GF-D8 (cell line): ENCODE data around the gene C10orf90.
"Not testable (repeated sequence)": the region's sequence is repeated elsewhere in the genome, so short reads cannot be mapped to it uniquely, and the experiment has no call there.

ENCODE experiments used
- DNase-seq: peaks from one replicate; lab custom pipeline; 2025; lab: John Stamatoyannopoulos, UW

C10orf90 gene

DNA sequence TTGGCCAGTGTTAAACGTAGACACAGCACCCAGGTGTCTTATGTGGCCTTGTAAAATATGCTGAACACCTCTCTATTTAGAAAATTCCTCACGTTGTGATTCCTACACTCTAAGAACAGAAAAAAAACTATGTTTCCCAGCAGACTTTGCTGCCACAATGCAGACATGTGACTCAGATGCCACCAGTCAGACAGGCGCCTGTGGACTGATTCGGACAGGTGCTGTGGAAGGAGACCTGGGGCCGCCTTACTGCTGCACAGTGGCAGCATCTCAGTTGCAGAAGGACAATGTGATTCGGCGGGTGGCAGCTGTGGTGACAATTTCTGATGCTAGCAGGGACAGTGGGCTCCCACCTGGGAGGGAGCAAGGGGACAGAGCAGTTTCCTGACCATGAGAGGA lies 88.8 kb downstream of the C10orf90 start:
- DNase-seq, result no peak

DNA sequence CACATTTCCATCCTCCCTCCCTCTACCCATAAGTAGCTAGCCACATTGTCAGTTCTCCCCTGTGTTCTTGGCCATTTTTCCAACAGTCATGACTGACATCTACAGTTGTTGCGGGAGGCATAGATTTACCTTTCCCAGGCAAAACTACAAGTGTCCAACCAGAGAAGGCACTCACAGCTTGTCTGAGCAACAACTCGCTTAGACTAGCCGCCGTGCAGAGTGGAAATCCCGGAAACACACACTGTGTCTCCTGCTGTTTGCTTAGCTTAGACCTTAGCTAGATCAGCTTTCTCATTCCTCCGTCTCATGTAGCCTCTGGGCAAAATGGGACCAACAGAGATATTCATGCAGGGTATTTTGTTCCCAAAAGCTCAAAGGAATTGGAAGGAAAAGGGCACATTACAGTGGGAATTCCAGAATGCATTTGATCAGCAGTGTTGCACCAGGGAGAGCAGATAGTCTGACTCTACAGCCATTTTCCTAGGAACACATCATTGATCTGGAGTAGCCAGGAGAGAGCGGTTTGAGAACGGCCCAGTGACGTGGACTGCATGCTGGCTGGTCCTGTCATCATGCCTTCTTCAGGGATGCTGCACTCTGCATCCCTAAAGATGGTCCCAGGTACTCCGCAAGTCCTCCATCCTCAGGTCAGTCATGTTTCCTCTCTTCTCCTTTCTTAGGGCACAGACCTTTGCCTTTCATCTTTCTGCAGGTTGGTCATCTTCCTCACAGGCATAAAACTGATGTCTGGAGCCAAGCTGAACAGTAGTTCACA lies 89.4 kb downstream of the C10orf90 start:
- no peak for DNase-seq

DNA sequence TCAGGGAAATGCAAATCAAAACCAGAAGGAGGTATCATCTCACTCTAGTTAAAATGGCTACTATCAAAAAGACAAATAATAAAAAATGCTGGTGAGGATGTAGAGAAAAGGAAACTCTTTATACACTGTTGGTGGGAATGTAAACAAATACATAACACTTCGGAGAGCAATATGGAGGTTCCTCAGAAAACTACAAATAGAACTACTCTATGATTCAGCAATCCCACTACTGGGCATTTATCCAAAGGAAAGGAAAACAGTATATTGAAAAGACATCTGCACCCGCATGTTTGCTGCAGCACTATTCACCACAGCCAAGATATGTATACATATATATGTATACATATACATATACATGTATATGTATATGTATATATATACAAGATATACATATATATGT lies 94.2 kb downstream of the C10orf90 start:
- DNase-seq, result no peak

DNA sequence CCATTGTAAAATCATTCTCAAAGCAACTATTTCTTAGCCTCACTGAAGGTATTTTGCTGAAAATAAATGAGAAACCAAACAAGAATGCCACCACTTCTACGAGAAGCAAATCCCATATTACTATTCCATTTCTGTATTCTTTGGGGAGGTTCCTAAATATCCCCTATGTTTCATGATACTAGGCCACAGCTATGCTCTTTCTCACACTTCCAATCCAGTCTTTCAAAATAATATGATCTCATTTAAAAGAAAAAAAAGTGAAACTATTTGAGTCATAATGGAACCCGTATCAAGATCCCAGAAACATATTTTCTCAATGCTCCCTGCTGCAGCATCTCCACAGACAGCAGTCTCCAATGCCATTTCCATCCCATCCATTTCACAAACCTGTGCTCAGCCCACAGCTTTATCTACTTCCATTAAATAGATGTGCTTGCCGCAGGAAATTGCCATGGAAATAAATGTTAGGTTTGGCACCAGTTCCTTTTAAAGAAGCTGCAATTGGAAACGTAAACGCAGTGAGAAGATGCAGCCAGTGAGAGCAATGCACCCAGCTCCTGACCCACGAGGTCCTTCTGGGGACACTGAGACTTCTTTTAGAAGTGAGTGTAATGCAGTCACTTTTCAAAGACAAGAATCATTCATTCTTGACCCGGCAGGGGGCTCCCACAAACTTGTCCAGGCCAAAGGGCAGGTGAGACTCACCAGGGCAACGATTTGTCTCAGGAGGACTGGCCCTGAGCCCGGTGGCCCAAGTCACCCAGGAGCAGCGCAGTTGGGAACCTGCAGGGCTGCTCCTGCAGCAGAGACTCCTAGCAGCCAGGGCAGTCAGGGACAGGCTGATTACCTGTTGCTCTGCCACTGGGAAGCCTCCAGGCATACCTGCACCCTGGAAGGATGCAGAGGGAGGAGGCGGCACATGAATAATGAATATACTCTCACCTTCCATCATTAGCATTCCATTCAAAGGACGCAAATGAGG lies 99.6 kb downstream of the C10orf90 start:
- no peak for DNase-seq

DNA sequence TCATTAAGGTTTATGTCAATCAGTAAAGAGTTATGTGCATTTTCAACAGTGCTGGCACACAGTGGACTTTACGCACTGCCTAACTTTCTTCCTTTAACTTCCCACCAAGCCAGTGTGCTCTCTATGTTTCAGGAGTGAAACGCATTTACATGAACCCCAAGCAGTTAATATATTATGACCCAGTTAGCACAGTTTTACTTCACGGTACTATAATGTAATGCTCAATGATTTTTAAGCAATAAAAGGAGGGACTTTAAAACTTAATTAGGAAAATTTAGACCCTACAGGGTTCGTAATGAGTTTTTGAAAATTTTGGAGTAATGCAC lies 100.3 kb downstream of the C10orf90 start:
- no peak for DNase-seq

DNA sequence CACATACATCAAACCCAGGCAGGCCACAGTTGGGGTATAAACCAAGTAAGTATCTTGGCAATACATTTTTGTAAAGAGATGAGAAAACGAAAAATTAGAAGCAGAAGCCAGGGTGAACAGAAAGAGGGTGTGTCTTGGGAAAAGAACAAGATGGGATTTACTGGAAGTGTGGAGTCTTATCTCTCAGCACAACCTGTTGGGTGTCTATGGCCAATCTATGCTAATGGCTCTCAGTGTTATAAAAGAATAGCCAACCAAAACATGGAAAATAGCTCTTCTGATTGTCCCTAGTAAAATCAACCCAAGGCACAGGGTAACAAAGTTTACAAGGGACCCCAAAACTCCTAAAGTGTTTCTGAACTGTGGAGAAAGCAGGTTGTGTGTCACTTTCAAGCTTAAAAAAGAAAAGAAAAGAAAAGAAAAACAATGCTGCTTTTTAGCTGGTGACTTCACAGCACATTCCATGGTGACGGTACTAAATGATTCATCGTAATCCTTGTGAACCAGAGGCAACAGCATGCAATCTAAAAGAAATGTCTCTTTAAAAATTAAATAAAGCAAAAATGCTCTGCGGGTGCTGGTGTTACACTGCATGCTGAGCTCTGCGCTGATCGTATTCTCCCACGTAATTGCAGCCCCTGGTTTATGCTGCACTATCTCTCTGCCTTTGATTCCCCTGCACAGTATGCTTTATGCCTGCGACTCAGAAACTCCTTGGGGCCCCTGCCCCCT lies 100.8 kb downstream of the C10orf90 start:
- no peak for DNase-seq

DNA sequence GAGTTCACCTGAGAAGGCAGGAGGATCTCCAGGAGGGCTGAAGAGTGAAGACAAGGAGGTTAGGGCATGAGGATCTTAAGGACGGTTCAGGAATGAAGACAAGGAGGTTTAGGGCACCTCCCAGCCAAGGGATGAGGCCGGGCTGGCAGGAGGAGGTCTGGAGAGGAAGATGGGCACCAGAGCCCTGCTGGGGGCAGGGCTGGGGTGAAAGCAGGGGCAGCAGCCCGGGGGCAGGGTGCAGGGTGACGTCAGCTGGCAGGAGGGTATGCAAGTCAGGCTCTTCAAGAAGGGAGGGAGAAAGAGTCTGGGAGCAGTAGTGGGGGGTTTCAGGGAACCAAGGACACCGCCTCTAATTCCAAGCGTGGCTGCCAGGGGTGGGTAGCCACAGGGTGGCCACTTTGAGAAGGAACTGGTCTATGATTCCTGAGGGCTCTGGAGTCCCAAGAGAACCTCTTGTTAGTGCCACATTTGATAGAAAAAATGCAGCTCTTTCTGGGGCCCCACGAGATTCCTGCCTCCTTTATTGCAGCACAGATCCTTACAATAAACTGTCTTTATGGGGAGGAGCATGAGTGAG lies 101.6 kb downstream of the C10orf90 start:
- DNase-seq, result no peak

DNA sequence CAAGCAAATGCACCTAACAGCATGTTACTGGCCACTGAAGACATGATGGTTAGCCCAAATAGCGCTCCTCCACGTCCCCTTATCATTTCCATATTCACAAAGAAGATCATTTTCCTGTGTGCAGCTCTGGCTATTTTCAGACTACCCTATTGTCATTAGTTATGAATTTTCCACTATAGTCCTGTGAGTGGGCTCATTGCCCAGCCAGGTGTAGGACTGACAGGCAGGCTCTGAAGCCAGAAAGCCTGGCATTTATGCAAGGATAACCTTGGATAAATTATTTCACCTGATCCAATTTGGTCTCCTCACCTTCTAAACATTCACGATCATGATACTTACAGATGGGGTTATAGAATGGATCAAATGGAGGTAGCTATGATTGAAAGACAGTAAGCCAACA lies 104.6 kb downstream of the C10orf90 start:
- no peak for DNase-seq

DNA sequence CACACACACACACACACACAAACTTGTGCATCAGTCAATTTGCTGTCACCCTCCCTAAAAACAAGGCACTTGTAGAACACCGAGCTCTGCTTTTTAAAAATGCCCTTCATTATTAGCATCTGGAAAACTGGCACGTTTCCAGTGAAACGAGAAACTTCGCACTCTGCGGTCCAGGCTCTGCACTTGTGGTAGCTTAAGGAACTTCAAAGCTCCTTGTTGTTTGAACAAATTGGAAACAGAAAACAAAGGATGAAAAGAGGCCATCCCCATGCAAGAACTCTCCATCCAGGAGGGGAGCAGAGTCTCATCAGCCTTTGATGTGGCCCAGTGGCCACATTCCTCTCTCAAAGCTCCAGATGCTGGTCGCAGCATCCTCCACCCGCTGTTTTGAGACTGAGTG lies 105.1 kb downstream of the C10orf90 start:
- DNase-seq, result no peak

DNA sequence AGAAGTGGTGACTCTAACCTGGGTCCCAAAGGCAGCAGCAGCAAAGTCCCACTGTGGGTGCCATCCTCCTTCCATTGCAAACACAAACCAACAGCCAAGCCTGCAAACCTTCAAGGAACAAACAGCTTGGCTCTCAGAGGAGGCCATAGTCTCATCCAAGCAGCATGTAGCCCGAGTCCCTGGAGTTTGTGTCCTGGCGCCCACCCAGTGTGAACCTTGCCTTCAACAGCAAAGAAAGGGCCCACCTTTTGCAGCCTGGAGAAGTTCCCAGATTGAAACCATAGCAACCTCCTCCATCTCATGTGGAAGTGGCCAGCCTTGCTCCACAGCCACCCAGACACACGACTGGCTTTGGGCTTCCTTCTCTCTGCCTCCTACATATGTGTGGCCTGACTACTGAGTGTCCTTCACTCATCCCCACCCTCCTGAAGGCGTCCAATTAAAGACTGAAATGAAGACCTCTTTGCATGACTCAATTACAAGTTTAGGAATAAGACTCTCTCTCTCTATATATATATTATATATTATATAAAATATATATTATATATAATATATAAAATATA lies 106.1 kb downstream of the C10orf90 start:
- DNase-seq, result no peak

DNA sequence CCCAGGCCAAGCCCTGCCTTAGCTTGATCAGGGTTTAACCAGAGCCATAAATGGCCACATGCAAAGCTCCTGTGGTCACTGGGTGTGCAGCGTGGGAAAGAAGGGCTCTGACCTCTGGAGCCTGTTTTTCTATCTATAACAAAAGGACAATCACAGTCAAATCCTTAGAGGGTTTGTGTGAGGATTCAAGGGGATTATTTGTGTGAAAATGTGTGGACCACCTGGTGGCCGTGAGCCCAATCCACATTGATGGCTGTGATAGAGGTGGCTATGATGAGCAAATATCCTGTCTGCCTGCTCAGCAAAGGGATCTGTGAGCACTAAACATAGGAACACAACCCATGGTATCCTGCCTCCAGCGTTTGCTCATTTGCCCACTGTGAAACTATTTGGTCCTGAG lies 107.1 kb downstream of the C10orf90 start:
- DNase-seq, result no peak

DNA sequence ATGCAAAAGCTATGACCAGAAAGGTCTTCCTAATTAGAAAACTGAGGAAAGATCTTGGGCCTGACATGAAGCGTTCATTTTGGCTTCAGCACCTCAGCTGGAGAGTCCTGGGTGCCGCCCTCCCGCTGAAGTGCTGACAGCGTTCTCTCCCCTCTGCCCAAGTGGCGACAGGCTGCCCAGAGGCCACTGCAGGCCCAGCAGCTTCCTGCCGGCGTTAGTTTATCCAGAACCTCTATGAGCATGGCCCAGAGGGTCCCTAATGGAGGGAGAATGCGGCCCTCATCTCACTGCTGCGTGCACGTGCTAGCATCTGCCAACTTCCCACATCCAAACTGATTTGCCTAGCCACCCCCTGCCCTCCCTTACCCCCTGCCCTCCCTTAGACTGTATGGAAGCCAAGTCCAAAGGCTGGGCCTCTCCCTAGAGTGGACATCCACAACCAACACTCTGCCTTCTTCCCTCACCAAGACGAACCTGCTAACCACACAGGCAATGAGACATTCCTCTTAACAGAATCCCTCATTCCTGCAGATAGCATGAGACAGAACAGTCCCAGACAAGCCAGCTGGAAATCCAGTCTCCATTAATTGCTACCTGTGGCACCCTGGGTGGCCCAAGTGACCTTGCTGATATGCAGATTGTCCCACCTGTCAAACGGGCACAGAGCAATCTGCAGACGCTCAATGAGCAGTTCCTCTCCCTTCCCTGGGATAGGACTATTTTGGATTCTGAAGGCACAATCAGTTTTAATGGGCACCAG lies 108.4 kb downstream of the C10orf90 start:
- DNase-seq, result no peak

DNA sequence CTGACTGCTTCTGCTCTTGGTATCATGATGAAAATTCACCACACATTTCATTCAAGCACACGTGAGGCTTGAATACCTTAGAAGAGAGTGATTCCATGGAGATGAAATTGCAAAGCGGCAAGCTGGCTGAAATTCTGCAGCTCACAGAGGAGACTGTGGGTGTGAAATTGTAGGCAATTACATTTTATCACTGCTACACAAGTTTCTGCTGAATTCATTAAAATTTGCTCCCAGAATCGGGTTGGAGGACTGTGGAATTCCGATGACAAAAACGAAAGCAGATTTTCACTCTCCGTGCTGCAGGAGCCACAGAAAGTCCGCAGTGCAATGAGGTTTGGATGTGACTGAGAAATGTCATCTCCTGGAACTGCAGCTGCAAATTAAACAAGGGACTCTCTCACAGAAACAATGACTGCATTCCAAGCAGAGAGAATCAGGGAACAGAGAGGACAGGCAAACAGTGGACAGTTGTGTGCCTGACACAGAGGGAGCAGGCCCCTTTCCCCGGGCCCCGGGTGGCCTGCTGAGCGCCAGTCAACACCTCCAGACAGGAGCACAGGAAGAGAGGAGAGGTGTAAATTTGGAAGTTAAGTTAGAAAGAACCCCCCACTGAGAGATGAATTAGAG lies 109.1 kb downstream of the C10orf90 start:
- no peak for DNase-seq

DNA sequence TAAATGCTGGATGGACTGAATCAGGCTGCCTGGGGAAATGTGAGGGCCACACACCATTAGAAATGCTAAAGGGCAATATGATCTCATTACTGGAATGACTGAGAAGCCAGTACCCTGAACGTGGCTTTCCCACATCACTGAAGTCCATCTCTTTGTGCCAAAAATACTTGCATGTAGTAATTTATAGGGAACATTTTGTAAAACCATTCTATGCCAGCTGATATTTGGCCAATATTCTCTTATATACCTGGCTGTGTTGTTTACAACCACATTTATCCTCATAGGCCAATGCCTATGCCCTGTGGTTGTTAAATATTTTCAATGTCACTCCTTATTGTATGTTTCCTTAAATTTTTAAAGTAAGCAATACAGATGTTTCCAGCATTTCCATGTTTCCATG lies 111.6 kb downstream of the C10orf90 start:
- DNase-seq, result no peak

DNA sequence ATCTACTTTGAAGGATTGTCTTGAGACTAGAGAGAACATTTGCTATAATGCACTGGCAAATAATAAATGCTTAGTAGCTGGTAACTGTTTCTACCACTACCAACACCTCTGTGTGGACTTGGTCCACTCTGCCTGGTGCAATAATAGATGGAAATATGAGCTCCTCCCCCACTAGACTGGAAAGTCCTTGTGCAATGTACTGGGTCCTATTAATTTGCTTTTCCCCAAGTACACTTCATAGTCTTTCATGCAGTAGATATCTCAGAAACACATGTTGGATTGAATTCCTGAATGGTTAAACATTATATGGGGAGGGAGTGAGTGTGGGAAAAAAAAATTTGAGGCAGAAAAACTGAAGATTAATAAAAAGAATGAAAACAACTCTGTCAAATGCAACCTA lies 119.3 kb downstream of the C10orf90 start:
- DNase-seq, result no peak

DNA sequence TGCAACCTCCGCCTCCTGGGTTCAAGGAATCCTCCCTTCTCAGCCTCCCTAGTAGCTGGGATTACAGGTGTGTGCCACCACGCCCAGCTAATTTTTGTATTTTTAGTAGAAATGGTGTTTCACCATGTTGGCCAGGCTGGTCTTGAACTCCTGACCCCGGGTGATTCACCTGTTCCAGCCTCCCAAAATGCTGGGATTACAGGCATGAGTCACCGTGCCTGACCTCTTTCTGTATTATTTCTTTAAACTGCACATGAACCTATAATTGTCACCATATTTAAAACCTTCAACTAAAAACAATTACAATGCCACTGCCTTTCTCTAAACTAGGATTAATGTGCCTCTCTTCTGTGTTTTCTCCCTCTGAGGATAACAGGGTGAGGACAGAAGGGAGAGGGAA lies 119.9 kb downstream of the C10orf90 start:
- DNase-seq, result not testable (repeated sequence)

DNA sequence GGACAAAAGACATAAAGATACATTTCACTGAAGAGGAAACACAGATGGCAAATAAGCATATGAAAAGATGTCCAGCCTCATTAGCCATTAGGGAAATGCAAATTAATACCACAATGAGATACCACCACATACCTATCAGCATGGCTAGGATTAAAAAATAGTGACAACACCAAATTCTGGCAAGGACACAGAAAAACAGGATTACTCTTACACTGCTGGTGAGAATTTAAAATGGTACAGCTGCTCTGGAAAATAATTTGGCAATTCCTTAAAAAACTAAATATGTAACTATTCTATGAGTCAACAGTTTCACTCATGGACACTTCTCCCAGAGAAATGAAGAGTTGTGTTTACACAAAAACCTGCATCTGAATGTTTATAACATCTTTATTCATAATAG lies 121.1 kb downstream of the C10orf90 start:
- DNase-seq, result no peak

DNA sequence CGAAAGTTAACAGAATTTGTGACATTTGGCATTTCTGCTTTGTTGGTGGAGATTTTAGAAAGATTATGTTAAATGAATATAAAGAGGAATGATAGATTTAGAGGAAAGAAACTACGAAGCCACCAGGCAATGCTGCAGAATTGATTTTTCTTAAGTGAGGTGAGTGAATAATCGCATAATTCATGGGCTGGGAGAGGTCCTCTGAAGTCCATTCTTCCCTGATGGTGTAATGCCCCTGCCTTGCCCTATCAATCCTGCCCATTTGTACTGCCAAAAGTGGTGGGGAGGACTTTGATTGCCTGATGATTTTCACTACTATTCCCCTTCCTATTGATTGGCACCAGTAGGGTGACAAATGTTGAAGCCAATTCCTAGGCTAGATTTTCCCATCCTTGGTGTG lies 125.9 kb downstream of the C10orf90 start:
- DNase-seq, result no peak

DNA sequence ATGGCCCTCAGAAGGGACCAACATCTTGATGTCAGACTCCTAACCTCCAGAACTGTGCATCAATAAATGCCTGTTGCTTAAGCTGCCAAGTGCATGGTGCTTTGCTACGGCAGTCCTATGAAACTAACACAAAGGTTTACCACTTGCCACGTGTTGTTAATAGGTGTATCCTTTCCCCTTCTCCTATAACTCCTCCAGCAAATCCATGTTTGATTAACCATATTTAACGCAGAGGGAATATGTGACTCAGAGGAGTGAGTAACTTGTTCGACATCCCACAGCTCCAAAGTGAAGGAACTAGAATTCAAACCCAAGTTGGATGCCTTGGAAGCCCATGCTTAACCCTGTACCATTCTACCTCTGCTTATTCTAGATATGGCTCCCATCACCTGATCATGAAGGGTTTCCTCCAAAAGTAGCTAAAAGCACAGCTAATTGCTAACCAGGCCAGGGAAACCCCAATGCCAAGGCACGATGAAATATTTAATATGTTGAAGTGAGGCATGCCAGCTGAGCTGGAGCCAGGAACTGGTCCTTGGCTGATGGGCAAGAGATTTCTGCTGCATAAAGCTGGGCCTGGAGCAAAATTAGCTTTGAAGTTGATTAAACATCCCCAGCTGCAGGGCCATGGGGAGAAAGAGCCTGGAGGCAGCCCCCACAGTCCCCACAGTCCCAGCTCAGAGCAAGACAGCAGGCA lies 131.9 kb downstream of the C10orf90 start:
- DNase-seq, result no peak

DNA sequence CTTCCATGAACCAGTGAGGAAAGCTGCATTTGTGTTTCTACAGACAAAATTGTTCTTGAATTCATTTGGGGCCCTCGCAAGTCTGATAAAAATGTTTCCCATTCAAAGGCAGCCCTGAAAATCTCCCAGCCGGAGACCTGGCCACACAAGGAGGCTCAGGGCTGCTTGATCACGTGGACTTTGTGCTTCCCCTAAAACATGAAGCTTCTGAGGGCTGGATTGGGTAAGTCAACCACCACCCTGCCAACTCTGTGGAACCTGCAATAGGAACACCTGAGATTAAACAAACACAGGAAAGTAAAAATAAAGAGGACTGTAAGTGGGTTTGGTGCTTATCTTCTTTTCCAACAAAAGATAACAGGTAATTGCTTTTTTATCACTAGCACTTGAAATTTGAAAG lies 133.8 kb downstream of the C10orf90 start:
- no peak for DNase-seq
